Stimulated activated CD4-positive, alpha-beta T cell treated with anti-CD3 and anti-CD28 coated beads, Interleukin-15, amount 100 ng/mL, for 24 hours (primary cell): ENCODE data around the gene TMEM171.

ENCODE experiments used
- DNase-seq: peaks from one replicate; pipeline ENCODE4 v3.0.0-alpha.2; 2020

TMEM171 gene

GRCh38 chr5:73122875-73123810, 2.8 kb downstream of the TMEM171 start:
- no peak for DNase-seq

GRCh38 chr5:73125289-73125688, 4.9 kb downstream of the TMEM171 start:
- DNase-seq = no peak

GRCh38 chr5:73126381-73126780, 6.0 kb downstream of the TMEM171 start:
- DNase-seq = no peak

- no peak for DNase-seq
These were observed 6.6 kb downstream of the TMEM171 start for GRCh38 chr5:73126957-73127356.

GRCh38 chr5:73129143-73129542, 8.8 kb downstream of the TMEM171 start:
- DNase-seq = no peak

GRCh38 chr5:73130811-73131210, 10.4 kb downstream of the TMEM171 start:
- no peak for DNase-seq

- no peak for DNase-seq
These were observed 11.5 kb downstream of the TMEM171 start for GRCh38 chr5:73131711-73132425.

GRCh38 chr5:73132759-73133158, 12.4 kb downstream of the TMEM171 start:
- no peak for DNase-seq

- no peak for DNase-seq
These were observed 14.6 kb downstream of the TMEM171 start for GRCh38 chr5:73135021-73135420.

GRCh38 chr5:73135429-73136054, 15.2 kb downstream of the TMEM171 start:
- DNase-seq = peak; percentile 27

- no peak for DNase-seq
These were observed 15.7 kb downstream of the TMEM171 start for GRCh38 chr5:73136055-73136562.

- DNase-seq = no peak
These were observed 17.5 kb downstream of the TMEM171 start for GRCh38 chr5:73137563-73138530.

GRCh38 chr5:73139485-73139884, 19.1 kb downstream of the TMEM171 start:
- DNase-seq = no peak

- no peak for DNase-seq
These were observed 20.4 kb downstream of the TMEM171 start for GRCh38 chr5:73140801-73141200.

GRCh38 chr5:73142035-73142434, 21.7 kb downstream of the TMEM171 start:
- DNase-seq = no peak

GRCh38 chr5:73143716-73144115, 23.3 kb downstream of the TMEM171 start:
- DNase-seq = no peak

- DNase-seq = no peak
These were observed 29.2 kb downstream of the TMEM171 start for GRCh38 chr5:73149540-73149939.

- no peak for DNase-seq
These were observed 30.5 kb downstream of the TMEM171 start for GRCh38 chr5:73150876-73151275.

GRCh38 chr5:73151766-73152410, 31.5 kb downstream of the TMEM171 start:
- DNase-seq = no peak

- DNase-seq = no peak
These were observed 32.3 kb downstream of the TMEM171 start for GRCh38 chr5:73152411-73153388.
